Breast epithelium (tissue), 4 donors: ENCODE results near the gene C10orf105. TPM values are rescaled to one million over a fixed set of nuclear protein-coding genes. Genes with fewer than 3 reads are reported as not detected.

Experiments
- DNase-seq, 2 donors: peaks; one replicate each; pipeline ENCODE4 v3.0.0-alpha.2; 2019; ENCODE audit warnings: low spot score in 2 of 2
- H3K27ac ChIP-seq, 2 donors: fragments of 200-600 bp; sonication (generic) in 1 of 2; one replicate each; pipeline ENCODE4 v1.5.1; 2016 to 2019; ENCODE audit warnings: mild to moderate bottlenecking in 1 of 2
- H3K27me3 ChIP-seq, 2 donors: fragments of 200-600 bp; sonication (generic) in 1 of 2; one replicate each; pipeline versions ENCODE4 v1.5.1 to v1.6.0; 2017 to 2019; ENCODE audit warnings: control low read depth in 1 of 2, mild to moderate bottlenecking in 1 of 2
- H3K36me3 ChIP-seq: fragments of 200-600 bp; one replicate; pipeline ENCODE4 v1.5.1; 2019
- H3K4me1 ChIP-seq, 2 donors: fragments of 200-600 bp; sonication (generic); one replicate each; pipeline ENCODE4 v1.5.1; 2016 to 2019; ENCODE audit warnings: control low read depth in 1 of 2
- H3K4me3 ChIP-seq, 3 donors: fragments of 200-600 bp; sonication (generic); 1 replicate in 2 of 3; 2 replicates in 1 of 3; pipeline ENCODE4 v1.5.1; 2016 to 2019; ENCODE audit warnings: mild to moderate bottlenecking in 3 of 3, moderate library complexity in 2 of 3
- H3K9me3 ChIP-seq, 2 donors: fragments of 200-600 bp; sonication (generic) in 1 of 2; one replicate each; pipeline ENCODE4 v1.5.1; 2016 to 2019; ENCODE audit warnings: control low read depth in 1 of 2
- POLR2A ChIP-seq: fragments of 450-650 bp; IDR thresholded peaks from one replicate; pipeline ENCODE4 v1.6.1; 2016; ENCODE audit warnings: antibody characterized with exemption, mild to moderate bottlenecking, moderate library complexity
- POLR2AphosphoS5 ChIP-seq, 3 donors: sonication (generic); formaldehyde crosslinking; IDR thresholded peaks; one replicate each; pipeline ENCODE4 v1.6.1; 2017; ENCODE audit warnings: antibody characterized with exemption in 3 of 3
- intact Hi-C: fragments of 100-400 bp; cut with DNase I; formaldehyde crosslinking; loops from one replicate; pipeline ENCODE4 v1.15.1; 2023; ENCODE audit warnings: low total_unique reads
- total RNA-seq, 3 donors: library from RNA; depleted of rRNA; stranded (reverse); fragments of >200 nt; gene quantifications; one replicate each; pipeline ENCODE4 v1.1.0, GENCODE V29; 2016
- TF ChIP-seq, protein P1 (sequence below), 3 donors: fragments of 450-650 bp; IDR thresholded peaks; one replicate each; pipeline ENCODE4 v1.5.1; 2016 to 2017; ENCODE audit warnings: antibody characterized with exemption in 3 of 3, mild to moderate bottlenecking in 3 of 3, moderate library complexity in 3 of 3

C10orf105 gene
- total RNA-seq, 3 donors from 2014 or later: under 0.01 to 0.29 TPM; not detected in 1

DNA sequence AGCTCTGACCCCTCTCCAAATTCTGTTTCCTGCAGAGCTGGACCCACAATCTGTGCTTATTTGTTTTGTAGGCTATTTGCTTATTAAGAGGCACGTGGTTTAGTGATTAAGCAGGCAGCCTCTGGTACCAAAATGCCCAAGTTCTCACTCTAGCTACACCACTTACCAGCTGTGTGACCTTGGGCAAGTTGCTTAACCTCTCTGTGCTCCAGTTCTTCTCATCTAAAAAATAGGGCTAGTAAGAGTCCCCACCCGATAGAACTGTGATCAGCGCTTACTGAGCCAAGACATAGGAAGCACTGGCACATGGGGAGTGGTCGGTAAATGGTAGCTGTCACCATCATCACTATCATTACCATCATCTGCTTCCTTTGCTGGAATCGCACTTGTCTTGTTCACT is 20.8 kb downstream of the C10orf105 start:
- Histone ChIP-seq H3K4me3 (no peak overlapping the region), H3K9me3 (no peaks in the 10 kb centered on the region), H3K4me1 (no peaks in the 10 kb centered on the region), H3K27ac (no peak overlapping the region), H3K36me3 (no peaks in the 10 kb centered on the region), H3K27me3 (no peaks in the 10 kb centered on the region)
- TF ChIP-seq, protein P1, sequence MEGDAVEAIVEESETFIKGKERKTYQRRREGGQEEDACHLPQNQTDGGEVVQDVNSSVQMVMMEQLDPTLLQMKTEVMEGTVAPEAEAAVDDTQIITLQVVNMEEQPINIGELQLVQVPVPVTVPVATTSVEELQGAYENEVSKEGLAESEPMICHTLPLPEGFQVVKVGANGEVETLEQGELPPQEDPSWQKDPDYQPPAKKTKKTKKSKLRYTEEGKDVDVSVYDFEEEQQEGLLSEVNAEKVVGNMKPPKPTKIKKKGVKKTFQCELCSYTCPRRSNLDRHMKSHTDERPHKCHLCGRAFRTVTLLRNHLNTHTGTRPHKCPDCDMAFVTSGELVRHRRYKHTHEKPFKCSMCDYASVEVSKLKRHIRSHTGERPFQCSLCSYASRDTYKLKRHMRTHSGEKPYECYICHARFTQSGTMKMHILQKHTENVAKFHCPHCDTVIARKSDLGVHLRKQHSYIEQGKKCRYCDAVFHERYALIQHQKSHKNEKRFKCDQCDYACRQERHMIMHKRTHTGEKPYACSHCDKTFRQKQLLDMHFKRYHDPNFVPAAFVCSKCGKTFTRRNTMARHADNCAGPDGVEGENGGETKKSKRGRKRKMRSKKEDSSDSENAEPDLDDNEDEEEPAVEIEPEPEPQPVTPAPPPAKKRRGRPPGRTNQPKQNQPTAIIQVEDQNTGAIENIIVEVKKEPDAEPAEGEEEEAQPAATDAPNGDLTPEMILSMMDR (IDR thresholded peaks at IDR 0.05): no peak
- TF ChIP-seq POLR2A (no peak), POLR2AphosphoS5 (IDR thresholded peaks at IDR 0.05) (no peak)
- intact Hi-C loops: no loop called here
- DNase-seq: no peak

DNA sequence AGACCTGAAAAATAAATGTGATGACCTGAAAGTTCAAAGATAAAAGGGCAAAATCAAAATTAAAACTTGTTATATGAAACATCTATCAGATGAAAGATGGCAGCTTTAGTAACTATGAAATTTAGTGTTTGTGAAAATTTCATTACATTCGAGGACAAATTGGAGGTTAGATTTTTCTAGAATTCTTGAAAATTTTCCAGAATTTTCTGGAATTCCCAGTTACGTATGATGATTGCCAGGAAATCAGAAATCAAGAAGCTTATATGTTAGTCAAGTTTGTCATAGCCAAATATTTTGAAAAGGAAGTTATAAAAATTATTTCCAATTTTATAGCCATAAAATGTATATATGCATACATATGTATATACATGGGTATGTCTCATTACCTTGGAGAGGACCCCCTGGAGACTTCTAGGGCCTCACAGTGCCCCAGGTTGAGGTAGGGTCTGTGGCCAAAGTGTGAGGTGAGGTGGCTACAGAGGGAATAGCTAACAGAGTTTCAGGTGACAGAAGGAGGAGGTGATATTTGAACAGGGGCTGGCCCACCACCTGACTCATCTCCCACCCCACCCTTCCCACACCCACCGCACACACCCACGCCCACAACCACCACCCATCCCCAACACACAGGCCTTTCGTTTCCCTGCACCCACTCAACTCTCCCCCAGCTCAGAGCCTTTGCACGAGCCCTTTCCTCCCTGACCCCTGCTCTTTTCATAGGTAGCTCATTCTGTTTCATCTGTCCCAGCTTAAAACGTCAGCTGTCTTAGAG is 21.5 kb downstream of the C10orf105 start:
- Histone ChIP-seq H3K27me3 (no peaks in the 10 kb centered on the region), H3K36me3 (no peaks in the 10 kb centered on the region), H3K4me1 (no peaks in the 10 kb centered on the region), H3K4me3 (no peak overlapping the region), H3K27ac (no peak overlapping the region), H3K9me3 (no peaks in the 10 kb centered on the region)
- TF ChIP-seq POLR2AphosphoS5 (IDR thresholded peaks at IDR 0.05): no peak
- TF ChIP-seq, protein P1 (IDR thresholded peaks at IDR 0.05): no peak
- no peak for TF ChIP-seq POLR2A
- no peak for DNase-seq
- intact Hi-C loops: no loop called here

DNA sequence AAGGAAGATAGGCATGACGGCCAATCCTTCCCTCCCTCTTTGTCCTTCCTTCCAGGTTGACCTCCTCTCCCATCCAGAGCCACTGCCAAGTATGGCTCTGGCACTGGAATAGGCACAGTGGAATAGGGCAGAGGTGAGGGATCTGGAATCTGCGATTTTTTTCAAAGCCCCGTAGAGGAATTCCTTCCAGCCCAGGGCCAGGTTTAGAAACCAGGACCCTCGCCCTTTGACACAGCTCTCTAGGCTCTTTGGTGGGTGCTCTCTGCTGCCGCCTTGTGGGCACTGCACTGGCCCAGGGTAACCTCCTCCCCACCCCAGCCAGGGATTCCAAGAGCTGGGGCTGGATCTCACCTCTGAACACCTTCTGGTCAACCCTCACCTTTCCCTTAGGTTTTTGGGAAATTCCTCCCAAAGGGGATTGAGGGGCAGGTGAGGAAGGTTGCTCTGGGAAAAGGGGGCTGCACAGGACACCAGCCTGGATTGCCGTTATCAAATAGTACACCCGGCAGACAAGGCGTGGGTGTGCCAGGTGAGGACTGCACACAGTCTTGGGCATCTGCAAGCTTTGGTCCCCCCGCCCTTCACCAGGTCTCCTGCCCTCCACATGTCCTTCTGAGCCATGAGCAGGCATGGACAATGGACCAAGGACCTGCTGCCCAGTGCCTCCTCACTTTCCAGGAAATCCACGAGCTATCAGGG is 22.8 kb downstream of the C10orf105 start:
- no peak overlapping the region for H3K27ac ChIP-seq
- no peaks in the 10 kb centered on the region for H3K4me1 ChIP-seq
- no peaks in the 10 kb centered on the region for H3K27me3 ChIP-seq
- intact Hi-C loops: loop anchor here (1.0 kb wide), 1 partner anchor 75 kb away; no protein-coding TSS in a partner anchor
- TF ChIP-seq POLR2A: no peak
- TF ChIP-seq, protein P1 (IDR thresholded peaks at IDR 0.05): peak in 2 of 3 donors; percentile 66 to 77
- no peaks in the 10 kb centered on the region for H3K9me3 ChIP-seq
- no peak overlapping the region for H3K4me3 ChIP-seq
- DNase-seq: no peak
- no peaks in the 10 kb centered on the region for H3K36me3 ChIP-seq

DNA sequence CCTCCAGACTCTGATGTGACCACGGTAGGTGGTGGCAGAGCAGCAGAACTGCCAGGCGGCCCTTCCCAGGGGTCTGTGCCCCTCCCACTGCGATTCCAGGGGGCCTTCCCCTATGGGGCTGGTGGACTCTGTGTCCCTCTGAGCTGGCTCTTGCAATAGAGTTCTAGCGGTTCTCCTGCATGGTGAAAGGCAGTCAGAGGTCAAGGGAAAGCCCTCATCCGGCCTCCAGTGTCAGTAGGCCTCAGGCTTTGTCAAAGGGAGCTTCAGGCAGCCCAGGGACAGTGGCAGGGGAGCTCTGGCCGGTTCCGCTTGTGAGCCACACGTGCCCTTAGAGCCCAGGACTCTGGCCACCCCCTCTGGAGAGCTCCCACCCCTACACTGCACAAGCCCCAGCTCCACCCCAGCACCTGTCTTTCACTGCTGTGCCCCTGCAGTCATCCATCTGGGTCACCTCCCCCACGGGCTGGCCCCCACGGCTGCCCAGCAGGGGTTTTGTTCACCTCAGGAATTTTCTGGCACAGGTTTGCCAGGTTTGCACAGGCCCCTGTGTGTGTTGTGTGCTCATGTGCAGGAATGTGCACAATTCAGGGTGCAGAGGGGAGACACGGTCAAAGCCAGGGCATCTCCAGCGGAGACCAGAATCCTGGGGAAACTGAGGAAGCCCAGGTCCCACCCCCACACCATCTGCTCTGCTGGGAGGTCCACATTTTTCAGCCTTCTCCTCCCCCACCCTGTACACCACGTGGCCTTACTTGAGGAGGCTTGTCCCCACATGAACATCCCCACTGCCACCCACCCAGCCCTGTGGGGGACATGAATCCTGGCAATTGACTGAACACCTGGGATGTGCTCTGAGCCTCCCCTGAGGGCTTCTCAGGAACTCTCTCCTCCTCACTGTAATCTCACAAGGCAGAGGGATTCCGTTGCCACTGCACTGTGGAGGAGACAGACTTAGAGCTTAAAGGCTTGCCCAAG is 23.8 kb downstream of the C10orf105 start:
- Histone ChIP-seq H3K4me3 (no peak overlapping the region), H3K27me3 (no peaks in the 10 kb centered on the region), H3K27ac (no peak overlapping the region), H3K4me1 (no peaks in the 10 kb centered on the region), H3K36me3 (no peaks in the 10 kb centered on the region), H3K9me3 (no peaks in the 10 kb centered on the region)
- DNase-seq: no peak
- TF ChIP-seq POLR2A: no peak
- TF ChIP-seq, protein P1 (IDR thresholded peaks at IDR 0.05): no peak
- TF ChIP-seq POLR2AphosphoS5 (IDR thresholded peaks at IDR 0.05): no peak
- intact Hi-C loops: loop anchor here (1.0 kb wide), 1 partner anchor 76 kb away; no protein-coding TSS in a partner anchor
